Thoracic aorta (tissue), 2 donors: Measurements from ENCODE around the gene PIGS. TPM values are rescaled to one million over a fixed set of nuclear protein-coding genes. Genes with fewer than 3 reads are reported as not detected.

ENCODE experiments used
- ATAC-seq: fragments of 150-250 bp; one replicate; pipeline ENCODE4 v1.8.0; 2017; ENCODE audit warnings: low read depth; ENCODE audit not compliant: insufficient number of reproducible peaks, low FRiP score
- DNase-seq: peaks from one replicate; pipeline ENCODE4 v3.0.0-alpha.2; 2020; ENCODE audit warnings: low spot score
- H3K27ac ChIP-seq, 2 donors: fragments of 200-600 bp; sonication (generic); 1 replicate in 1 of 2; 2 replicates in 1 of 2; pipeline ENCODE4 v1.5.1; 2016; ENCODE audit warnings: mild to moderate bottlenecking in 2 of 2, moderate library complexity in 2 of 2
- H3K27me3 ChIP-seq: fragments of 200-600 bp; sonication (generic); replicated peaks from 2 replicates; pipeline ENCODE4 v1.6.0; 2016; ENCODE audit warnings: mild to moderate bottlenecking; ENCODE audit not compliant: insufficient read depth
- H3K36me3 ChIP-seq: fragments of 200-600 bp; sonication (generic); one replicate; pipeline ENCODE4 v1.5.1; 2016
- H3K4me1 ChIP-seq, 2 donors: fragments of 200-600 bp; sonication (generic); 1 replicate in 1 of 2; 2 replicates in 1 of 2; pipeline versions ENCODE4 v1.5.1 to v1.6.0; 2016; ENCODE audit warnings: low read depth in 2 of 2, mild to moderate bottlenecking in 1 of 2; ENCODE audit not compliant: control insufficient read depth in 1 of 2
- H3K4me3 ChIP-seq: fragments of 200-600 bp; sonication (generic); 2 replicates; pipeline ENCODE4 v1.5.1; 2016; ENCODE audit warnings: mild to moderate bottlenecking
- H3K9me3 ChIP-seq: fragments of 200-600 bp; sonication (generic); 2 replicates; pipeline ENCODE4 v1.5.1; 2016
- CTCF ChIP-seq: fragments of 200-600 bp; sonication (generic); IDR thresholded peaks from one replicate; pipeline ENCODE4 v1.5.1; 2019; ENCODE audit warnings: antibody characterized with exemption
- total RNA-seq, 2 donors: library from RNA; depleted of rRNA; stranded (reverse); fragments of >200 nt; gene quantifications; one replicate each; pipeline versions ENCODE4 v1.1.0 to v1.2.3, GENCODE V29; 2016

PIGS gene
- total RNA-seq, 2 donors from 2014 or later: 39.1 to 63.1 TPM

GRCh38 chr17:28540231-28540630 is 31.1 kb downstream of the PIGS start:
- Histone ChIP-seq H3K36me3 (no peaks in the 10 kb centered on the region), H3K9me3 (no peaks in the 10 kb centered on the region), H3K27ac (no peak overlapping the region), H3K27me3 (no peaks in the 10 kb centered on the region), H3K4me3 (no peak overlapping the region), H3K4me1 (no peaks in the 10 kb centered on the region)
- DNase-seq (no peak), ATAC-seq (no peak)
- no peak for TF ChIP-seq CTCF

GRCh38 chr17:28538296-28538895 is 32.9 kb downstream of the PIGS start:
- Histone ChIP-seq H3K36me3 (no peaks in the 10 kb centered on the region), H3K4me3 (no peak overlapping the region), H3K27ac (no peak overlapping the region), H3K9me3 (no peaks in the 10 kb centered on the region), H3K4me1 (no peaks in the 10 kb centered on the region), H3K27me3 (no peaks in the 10 kb centered on the region)
- TF ChIP-seq CTCF: no peak
- no peak for ATAC-seq
- DNase-seq: no peak

GRCh38 chr17:28537219-28537610 is 34.1 kb downstream of the PIGS start:
- H3K4me3 ChIP-seq: no peak overlapping the region
- ATAC-seq: no peak

GRCh38 chr17:28536532-28537218 is 34.6 kb downstream of the PIGS start:
- Histone ChIP-seq H3K4me1 (no peaks in the 10 kb centered on the region), H3K36me3 (no peaks in the 10 kb centered on the region), H3K9me3 (no peaks in the 10 kb centered on the region), H3K27me3 (no peaks in the 10 kb centered on the region), H3K27ac (no peak overlapping the region), H3K4me3 (no peak overlapping the region)
- TF ChIP-seq CTCF: no peak
- DNase-seq (no peak), ATAC-seq (no peak)

More at GRCh38 chr17:28537219-28537610, 34.1 kb downstream of the PIGS start:
- Histone ChIP-seq H3K36me3 (no peaks in the 10 kb centered on the region), H3K4me1 (no peaks in the 10 kb centered on the region), H3K9me3 (no peaks in the 10 kb centered on the region), H3K27ac (no peak overlapping the region), H3K27me3 (no peaks in the 10 kb centered on the region)
- no peak for TF ChIP-seq CTCF
- no peak for DNase-seq

GRCh38 chr17:28534740-28535375 is 36.5 kb downstream of the PIGS start:
- Histone ChIP-seq H3K9me3 (no peaks in the 10 kb centered on the region), H3K27ac (no peak overlapping the region), H3K36me3 (no peaks in the 10 kb centered on the region), H3K27me3 (no peaks in the 10 kb centered on the region), H3K4me1 (no peaks in the 10 kb centered on the region), H3K4me3 (no peak overlapping the region)
- no peak for TF ChIP-seq CTCF
- DNase-seq (no peak), ATAC-seq (no peak)
